ENCODE measurements around the gene C19orf25. TPM values are rescaled to one million over a fixed set of nuclear protein-coding genes. Genes with fewer than 3 reads are reported as not detected.
A peak's percentile ranks its signal among the peaks of the same experiment; 100 is the strongest.

C19orf25 gene
- total RNA-seq, 1 donor from 2014 or later, result 28.5 TPM

DNA sequence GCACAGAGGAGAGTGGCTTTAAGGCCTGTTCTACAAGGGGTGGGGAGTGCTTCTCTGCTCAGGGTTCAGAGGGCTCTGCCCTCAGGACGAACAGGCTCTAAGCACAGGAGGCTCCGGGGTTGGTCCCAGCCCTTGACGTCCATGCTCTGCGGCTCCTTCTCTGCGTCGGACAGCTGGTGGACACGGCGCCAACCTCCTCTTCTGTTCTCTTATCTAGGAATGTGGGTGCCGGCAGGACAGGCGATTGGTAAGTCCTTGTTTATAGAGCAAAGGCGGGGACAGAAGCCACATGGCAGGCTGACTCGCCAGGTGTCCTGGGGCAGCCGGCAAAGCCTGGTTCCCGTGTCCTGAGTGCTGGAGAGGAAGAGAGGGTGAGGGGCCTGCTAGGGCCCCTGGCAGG lies 49.3 kb downstream of the C19orf25 start:
- DNase-seq, result no peak
- H3K4me1 ChIP-seq, result no peaks in the 10 kb centered on the region
- H3K27ac ChIP-seq, result no peak overlapping the region
- no peaks in the 10 kb centered on the region for H3K27me3 ChIP-seq (ENCODE audit: low read depth)
- intact Hi-C loops (cut with DNase I), result no loop called here
- peaks cover 99% of the 10 kb centered on the region for H3K36me3 ChIP-seq
- H3K4me3 ChIP-seq, result no peak overlapping the region
- TF ChIP-seq, protein P1, sequence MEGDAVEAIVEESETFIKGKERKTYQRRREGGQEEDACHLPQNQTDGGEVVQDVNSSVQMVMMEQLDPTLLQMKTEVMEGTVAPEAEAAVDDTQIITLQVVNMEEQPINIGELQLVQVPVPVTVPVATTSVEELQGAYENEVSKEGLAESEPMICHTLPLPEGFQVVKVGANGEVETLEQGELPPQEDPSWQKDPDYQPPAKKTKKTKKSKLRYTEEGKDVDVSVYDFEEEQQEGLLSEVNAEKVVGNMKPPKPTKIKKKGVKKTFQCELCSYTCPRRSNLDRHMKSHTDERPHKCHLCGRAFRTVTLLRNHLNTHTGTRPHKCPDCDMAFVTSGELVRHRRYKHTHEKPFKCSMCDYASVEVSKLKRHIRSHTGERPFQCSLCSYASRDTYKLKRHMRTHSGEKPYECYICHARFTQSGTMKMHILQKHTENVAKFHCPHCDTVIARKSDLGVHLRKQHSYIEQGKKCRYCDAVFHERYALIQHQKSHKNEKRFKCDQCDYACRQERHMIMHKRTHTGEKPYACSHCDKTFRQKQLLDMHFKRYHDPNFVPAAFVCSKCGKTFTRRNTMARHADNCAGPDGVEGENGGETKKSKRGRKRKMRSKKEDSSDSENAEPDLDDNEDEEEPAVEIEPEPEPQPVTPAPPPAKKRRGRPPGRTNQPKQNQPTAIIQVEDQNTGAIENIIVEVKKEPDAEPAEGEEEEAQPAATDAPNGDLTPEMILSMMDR (IDR thresholded peaks at IDR 0.05), result no peak
- peak; percentile 17 to 56 for ATAC-seq
- H3K9me3 ChIP-seq, result no peaks in the 10 kb centered on the region

DNA sequence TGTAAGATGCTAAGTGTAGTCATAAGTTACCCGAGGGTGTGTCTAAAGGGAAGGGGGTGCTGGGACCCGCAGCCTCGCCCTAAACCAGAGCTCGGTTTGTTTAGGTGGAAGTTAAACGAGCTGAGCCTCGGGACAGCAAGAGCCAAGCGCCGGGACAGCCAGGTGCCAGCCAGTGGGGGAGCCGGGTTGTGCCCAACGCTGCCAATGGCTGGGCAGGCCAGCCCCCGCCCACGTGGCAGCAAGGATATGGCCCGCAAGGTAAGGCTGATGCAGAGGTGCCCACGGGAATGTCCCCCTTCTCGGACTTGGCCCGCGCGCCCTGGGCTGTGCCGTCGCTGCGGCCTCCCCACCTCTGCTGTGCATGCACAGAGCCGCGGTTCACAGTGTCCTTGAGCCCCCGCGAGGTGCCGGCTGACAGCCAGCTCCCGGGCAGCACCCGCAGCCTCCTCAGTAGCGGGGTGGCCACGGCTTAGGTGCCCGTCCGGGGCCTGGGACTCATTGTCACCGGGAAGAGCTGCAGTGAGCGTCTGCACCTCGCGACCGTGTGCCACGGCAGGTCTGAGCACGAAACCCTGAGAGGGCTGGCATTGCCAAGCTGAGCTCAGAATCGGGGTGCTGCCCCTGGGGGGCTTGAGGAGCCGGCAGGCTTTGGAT lies 50.1 kb downstream of the C19orf25 start:
- no peaks in the 10 kb centered on the region for H3K4me1 ChIP-seq
- no peak for ATAC-seq
- no peak overlapping the region for H3K4me3 ChIP-seq
- no peaks in the 10 kb centered on the region for H3K9me3 ChIP-seq
- no peak overlapping the region for H3K27ac ChIP-seq
- peaks cover 96% of the 10 kb centered on the region for H3K36me3 ChIP-seq
- intact Hi-C loops (cut with DNase I), result no loop called here
- TF ChIP-seq, protein P1 (IDR thresholded peaks at IDR 0.05), result no peak
- H3K27me3 ChIP-seq (ENCODE audit: low read depth), result no peaks in the 10 kb centered on the region
- DNase-seq, result no peak

DNA sequence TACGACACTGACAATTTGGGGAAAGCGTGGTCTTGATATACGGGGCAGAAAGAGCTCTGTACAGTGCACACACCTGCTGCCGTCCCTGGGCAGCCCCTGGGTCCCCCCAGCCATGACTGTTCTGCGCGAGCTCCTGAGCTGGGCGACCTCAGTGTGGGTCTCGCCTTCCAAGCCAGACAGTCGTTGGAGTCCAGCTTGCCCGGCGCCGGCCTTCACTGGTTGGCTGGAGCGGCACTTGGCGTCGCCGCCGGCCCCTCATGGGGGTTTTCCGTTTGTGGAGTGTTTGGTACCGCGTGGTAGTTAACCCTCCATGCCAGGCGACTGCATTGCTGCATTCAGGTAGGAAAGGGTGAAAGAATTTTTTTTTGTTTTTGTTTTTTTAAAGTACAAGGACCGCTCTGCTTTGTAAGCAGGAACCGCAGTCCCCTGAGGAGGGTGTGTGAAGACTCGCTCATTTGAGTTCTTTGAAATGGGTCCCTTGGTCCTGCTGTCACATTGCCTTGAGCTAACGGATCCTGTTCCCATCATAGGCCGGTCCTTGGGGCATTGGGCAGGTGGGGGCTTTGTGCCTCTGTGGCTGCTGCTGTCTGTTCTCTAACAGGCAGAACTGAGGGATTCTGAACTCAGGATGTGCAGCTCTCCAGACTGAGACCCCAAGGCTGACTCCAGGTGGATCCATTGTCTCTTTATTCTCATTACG lies 51.6 kb downstream of the C19orf25 start:
- Histone ChIP-seq H3K4me1 (no peaks in the 10 kb centered on the region), H3K36me3 (peaks cover 96% of the 10 kb centered on the region), H3K27me3 (ENCODE audit: low read depth) (no peaks in the 10 kb centered on the region), H3K4me3 (no peak overlapping the region), H3K27ac (no peak overlapping the region), H3K9me3 (no peaks in the 10 kb centered on the region)
- no peak for DNase-seq
- intact Hi-C loops (cut with DNase I), result no loop called here
- no peak for ATAC-seq
- TF ChIP-seq, protein P1 (IDR thresholded peaks at IDR 0.05), result no peak

DNA sequence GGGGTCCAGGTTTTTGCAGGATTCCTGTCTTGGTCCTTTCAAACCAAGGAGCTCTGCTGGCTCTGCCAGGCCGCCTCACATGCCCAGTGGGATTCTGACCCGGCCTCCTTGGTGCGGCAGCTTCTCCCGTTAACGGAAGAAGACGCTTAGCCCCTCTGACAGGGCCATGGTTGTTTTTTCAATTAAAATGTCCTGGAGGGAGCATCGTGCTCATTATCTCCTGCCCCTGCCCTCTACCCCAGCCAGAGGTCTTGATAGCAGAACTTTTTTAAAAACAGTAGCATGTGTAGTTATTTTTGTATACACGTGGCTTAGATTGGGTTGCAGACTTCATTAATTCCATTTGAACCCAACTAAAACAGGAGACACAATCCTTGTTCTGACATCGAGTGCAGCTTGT lies 52.3 kb downstream of the C19orf25 start:
- peaks cover 96% of the 10 kb centered on the region for H3K36me3 ChIP-seq
- no peaks in the 10 kb centered on the region for H3K9me3 ChIP-seq
- no peak overlapping the region for H3K27ac ChIP-seq
- ATAC-seq, result no peak
- intact Hi-C loops (cut with DNase I), result no loop called here
- DNase-seq, result no peak
- H3K27me3 ChIP-seq (ENCODE audit: low read depth), result no peaks in the 10 kb centered on the region
- TF ChIP-seq, protein P1 (IDR thresholded peaks at IDR 0.05), result no peak
- no peak overlapping the region for H3K4me3 ChIP-seq
- H3K4me1 ChIP-seq, result no peaks in the 10 kb centered on the region

DNA sequence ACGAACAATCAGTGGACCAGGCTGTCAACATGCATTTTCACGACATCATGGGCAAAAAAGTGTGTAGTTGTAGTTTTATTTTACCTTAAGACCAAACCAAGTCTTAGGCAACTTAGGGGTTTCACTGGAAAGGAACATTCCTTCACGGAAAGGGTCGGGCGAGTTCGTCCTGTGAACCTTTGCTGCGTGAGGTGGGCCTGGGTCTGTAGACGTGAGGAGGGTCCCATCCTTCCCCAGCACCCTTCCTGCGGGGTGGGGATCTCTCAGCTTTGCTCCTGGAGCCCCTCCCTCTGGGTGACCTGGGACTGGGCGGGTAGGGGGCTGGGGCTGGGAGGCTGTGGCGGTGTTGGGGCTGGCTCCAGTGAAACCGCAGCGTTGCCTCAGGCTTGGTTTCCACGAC lies 53.1 kb downstream of the C19orf25 start:
- H3K36me3 ChIP-seq, result peaks cover 96% of the 10 kb centered on the region
- no peak for DNase-seq
- intact Hi-C loops (cut with DNase I), result no loop called here
- H3K27ac ChIP-seq, result no peak overlapping the region
- no peaks in the 10 kb centered on the region for H3K4me1 ChIP-seq
- no peaks in the 10 kb centered on the region for H3K9me3 ChIP-seq
- no peak for ATAC-seq
- H3K27me3 ChIP-seq (ENCODE audit: low read depth), result no peaks in the 10 kb centered on the region
- no peak overlapping the region for H3K4me3 ChIP-seq
- TF ChIP-seq, protein P1 (IDR thresholded peaks at IDR 0.05), result no peak

All from lower lobe of right lung (tissue), 2 donors.